A549 (cell line): Measurements from ENCODE around the gene SEPTIN2.

Source experiments
- CHD2 ChIP-seq: fragments of 150-350 bp; IDR thresholded peaks from 2 replicates; pipeline ENCODE4 v1.6.1; 2014; ENCODE audit warnings: low read length; ENCODE audit not compliant: partially characterized antibody
- EP300 ChIP-seq, 2 experiments: fragments of >200 bp; sonication (Bioruptor Twin); formaldehyde crosslinking; IDR thresholded peaks; 2 replicates in 1 of 2; 3 replicates in 1 of 2; pipeline ENCODE4 v1.6.1; 2016 to 2017
- ESRRA ChIP-seq: fragments of 150-350 bp; IDR thresholded peaks from 2 replicates; pipeline ENCODE4 v1.6.1; 2014; ENCODE audit warnings: mild to moderate bottlenecking, low read length, borderline replicate concordance
- SMC3 ChIP-seq: fragments of >200 bp; sonication (Bioruptor Twin); formaldehyde crosslinking; IDR thresholded peaks from 3 replicates; pipeline ENCODE4 v1.6.1; 2018; ENCODE audit warnings: inconsistent platforms

- TF ChIP-seq CHD2, result no peak
- no peak for TF ChIP-seq ESRRA
- no peak for TF ChIP-seq EP300 (IDR thresholded peaks at IDR 0.05)
- no peak for TF ChIP-seq SMC3
Observed at GRCh38 chr2:241268306-241268705, 47.4 kb upstream of the SEPTIN2 start.
